Fibroblast of lung (primary cell): ENCODE results near the gene THBS4. TPM values are rescaled to one million over a fixed set of nuclear protein-coding genes. Genes with fewer than 3 reads are reported as not detected.

Source experiments
- DNase-seq, 2 donors: peaks; one replicate each; pipeline versions ENCODE4 v3.0.0 to v3.0.0-alpha.2; 2010; ENCODE audit warnings: low read depth in 2 of 2
- H2AFZ ChIP-seq: 2 replicates; pipeline ENCODE4 v1.5.1; 2012; ENCODE audit warnings: low read length, control low read depth, inconsistent platforms
- H3K27ac ChIP-seq: 2 replicates; pipeline ENCODE4 v1.5.1; 2011; ENCODE audit warnings: low read length, control low read depth; ENCODE audit not compliant: insufficient read depth
- H3K27me3 ChIP-seq: 2 replicates; pipeline ENCODE4 v1.5.1; 2011; ENCODE audit warnings: mild to moderate bottlenecking, low read length; ENCODE audit not compliant: control insufficient read depth, insufficient read depth
- H3K36me3 ChIP-seq: 2 replicates; pipeline ENCODE4 v1.5.1; 2011; ENCODE audit warnings: low read length; ENCODE audit not compliant: control insufficient read depth, insufficient read depth
- H3K4me1 ChIP-seq: 2 replicates; pipeline ENCODE4 v1.5.1; 2011; ENCODE audit warnings: low read length; ENCODE audit not compliant: control insufficient read depth, insufficient read depth; ENCODE audit errors: extremely low read depth
- H3K4me2 ChIP-seq: 2 replicates; pipeline ENCODE4 v1.5.1; 2011; ENCODE audit warnings: low read length, control low read depth; ENCODE audit not compliant: insufficient read depth; ENCODE audit errors: extremely low read depth
- H3K4me3 ChIP-seq, 4 experiments: fragments of 200-600 bp in 1 of 4; sonication (generic) in 1 of 4; replicated peaks in 1 of 4; 2 replicates each; pipeline ENCODE4 v1.5.1; 2011 to 2016; ENCODE audit warnings: low read length in 4 of 4, low read depth in 3 of 4, mild to moderate bottlenecking in 3 of 4, control low read depth in 2 of 4, inconsistent platforms in 1 of 4, mixed read lengths in 1 of 4; ENCODE audit not compliant: insufficient read depth in 1 of 4; ENCODE audit errors: control extremely low read depth in 1 of 4
- H3K79me2 ChIP-seq: 2 replicates; pipeline ENCODE4 v1.5.1; 2012; ENCODE audit warnings: mild to moderate bottlenecking, low read length, inconsistent platforms; ENCODE audit not compliant: control insufficient read depth, insufficient read depth
- H3K9ac ChIP-seq: 2 replicates; pipeline ENCODE4 v1.5.1; 2011; ENCODE audit warnings: mild to moderate bottlenecking, low read length, control low read depth; ENCODE audit not compliant: insufficient read depth
- H3K9me3 ChIP-seq: 2 replicates; pipeline ENCODE4 v1.5.1; 2012; ENCODE audit warnings: low read depth, low read length; ENCODE audit not compliant: control insufficient read depth, insufficient read depth
- H4K20me1 ChIP-seq: 2 replicates; pipeline ENCODE4 v1.5.1; 2011; ENCODE audit warnings: low read length; ENCODE audit not compliant: control insufficient read depth, insufficient read depth; ENCODE audit errors: extremely low read depth
- EZH2 ChIP-seq: IDR thresholded peaks from 2 replicates; pipeline ENCODE4 v1.5.1; 2012; ENCODE audit warnings: low read length, control low read depth, mild to moderate bottlenecking; ENCODE audit errors: missing control alignments
- polyA plus RNA-seq, 2 donors: library from polyadenylated mRNA; depleted of rRNA in 1 of 2; stranded (reverse) in 1 of 2; unstranded in 1 of 2; fragments of >200 nt; gene quantifications; 2 replicates each; pipeline ENCODE4 v1.2.1, GENCODE V29; 2011 to 2012; ENCODE audit warnings: missing spikeins in 1 of 2
- total RNA-seq: library from RNA; depleted of rRNA; stranded (reverse); fragments of >200 nt; gene quantifications from 2 replicates; pipeline ENCODE4 v1.2.1, GENCODE V29; 2014
- TF ChIP-seq, protein P1 (sequence below), 2 donors: IDR thresholded peaks in 1 of 2; conservative IDR thresholded peaks in 1 of 2; 1 replicate in 1 of 2; 2 replicates in 1 of 2; pipeline ENCODE4 v1.5.1; 2011 to 2012; ENCODE audit warnings: low read length in 2 of 2, control low read depth in 1 of 2, inconsistent platforms in 1 of 2, low read depth in 1 of 2, mild to moderate bottlenecking in 1 of 2

Gene THBS4
- total and polyA plus RNA-seq, 2 donors (not counting 1 experiment from before 2014, with no cell fraction given), result 0.11 to 1.5 TPM

DNA sequence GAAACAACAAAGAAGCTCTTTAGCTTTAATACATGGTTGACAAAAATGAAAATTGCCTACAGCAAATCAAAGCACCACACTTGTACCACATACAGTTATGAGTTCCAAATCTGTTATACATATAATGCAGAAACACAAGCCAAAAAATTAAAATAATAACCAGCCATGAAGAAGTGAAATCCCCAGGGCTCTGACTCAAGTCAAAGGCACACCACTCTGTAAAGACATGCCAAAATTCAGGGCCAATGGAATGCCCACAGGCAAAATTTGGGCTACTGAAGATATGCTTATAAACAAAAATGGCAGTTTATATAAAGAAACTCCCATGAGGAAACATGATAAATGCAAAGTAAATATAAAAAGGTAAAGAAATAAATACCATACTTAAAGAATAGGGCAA is 29.0 kb downstream of the THBS4 start:
- TF ChIP-seq, protein P1, sequence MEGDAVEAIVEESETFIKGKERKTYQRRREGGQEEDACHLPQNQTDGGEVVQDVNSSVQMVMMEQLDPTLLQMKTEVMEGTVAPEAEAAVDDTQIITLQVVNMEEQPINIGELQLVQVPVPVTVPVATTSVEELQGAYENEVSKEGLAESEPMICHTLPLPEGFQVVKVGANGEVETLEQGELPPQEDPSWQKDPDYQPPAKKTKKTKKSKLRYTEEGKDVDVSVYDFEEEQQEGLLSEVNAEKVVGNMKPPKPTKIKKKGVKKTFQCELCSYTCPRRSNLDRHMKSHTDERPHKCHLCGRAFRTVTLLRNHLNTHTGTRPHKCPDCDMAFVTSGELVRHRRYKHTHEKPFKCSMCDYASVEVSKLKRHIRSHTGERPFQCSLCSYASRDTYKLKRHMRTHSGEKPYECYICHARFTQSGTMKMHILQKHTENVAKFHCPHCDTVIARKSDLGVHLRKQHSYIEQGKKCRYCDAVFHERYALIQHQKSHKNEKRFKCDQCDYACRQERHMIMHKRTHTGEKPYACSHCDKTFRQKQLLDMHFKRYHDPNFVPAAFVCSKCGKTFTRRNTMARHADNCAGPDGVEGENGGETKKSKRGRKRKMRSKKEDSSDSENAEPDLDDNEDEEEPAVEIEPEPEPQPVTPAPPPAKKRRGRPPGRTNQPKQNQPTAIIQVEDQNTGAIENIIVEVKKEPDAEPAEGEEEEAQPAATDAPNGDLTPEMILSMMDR (conservative IDR thresholded peaks at IDR 0.05 in 1 of 2, IDR thresholded peaks at IDR 0.05 in 1 of 2; ENCODE audit: low read depth in 1 of 2, low read length in 2 of 2), result no peak
- no peak for TF ChIP-seq EZH2
- no peaks in the 10 kb centered on the region for H3K27me3 ChIP-seq
- H3K4me1 ChIP-seq, result no peaks in the 10 kb centered on the region
- H3K27ac ChIP-seq, result no peak overlapping the region
- H3K36me3 ChIP-seq, result no peaks in the 10 kb centered on the region
- no peak overlapping the region for H2AFZ ChIP-seq
- H3K9me3 ChIP-seq, result no peaks in the 10 kb centered on the region
- no peaks in the 10 kb centered on the region for H3K79me2 ChIP-seq
- DNase-seq, result no peak
- H3K4me2 ChIP-seq, result no peak overlapping the region
- H3K9ac ChIP-seq, result no peak overlapping the region
- no peak overlapping the region for H3K4me3 ChIP-seq
- H4K20me1 ChIP-seq, result no peaks in the 10 kb centered on the region

DNA sequence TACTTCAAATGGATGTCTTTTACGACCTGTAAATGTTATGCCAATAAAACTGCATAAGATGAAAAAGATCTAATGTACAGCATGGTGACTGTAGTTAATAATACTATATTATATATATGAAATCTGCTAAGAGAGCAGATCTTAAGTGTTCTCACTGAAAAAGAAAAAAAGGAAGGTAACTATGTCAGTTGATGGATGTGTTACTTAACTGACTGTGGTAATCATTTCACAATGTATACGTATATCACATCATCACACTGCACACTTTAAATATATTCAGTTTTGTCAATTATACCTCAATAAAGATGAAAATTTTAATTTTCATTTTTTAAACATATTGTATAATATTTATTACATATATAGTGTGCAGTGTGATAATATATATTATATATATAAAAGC is 31.9 kb downstream of the THBS4 start:
- Histone ChIP-seq H3K79me2 (no peaks in the 10 kb centered on the region), H3K9ac (no peak overlapping the region), H3K4me3 (no peak overlapping the region), H3K4me1 (no peaks in the 10 kb centered on the region), H3K4me2 (no peak overlapping the region), H4K20me1 (no peaks in the 10 kb centered on the region), H3K27me3 (no peaks in the 10 kb centered on the region), H3K9me3 (no peaks in the 10 kb centered on the region), H2AFZ (no peak overlapping the region), H3K27ac (no peak overlapping the region), H3K36me3 (no peaks in the 10 kb centered on the region)
- no peak for DNase-seq
- TF ChIP-seq, protein P1 (conservative IDR thresholded peaks at IDR 0.05 in 1 of 2, IDR thresholded peaks at IDR 0.05 in 1 of 2; ENCODE audit: low read depth in 1 of 2, low read length in 2 of 2), result no peak
- TF ChIP-seq EZH2, result no peak

DNA sequence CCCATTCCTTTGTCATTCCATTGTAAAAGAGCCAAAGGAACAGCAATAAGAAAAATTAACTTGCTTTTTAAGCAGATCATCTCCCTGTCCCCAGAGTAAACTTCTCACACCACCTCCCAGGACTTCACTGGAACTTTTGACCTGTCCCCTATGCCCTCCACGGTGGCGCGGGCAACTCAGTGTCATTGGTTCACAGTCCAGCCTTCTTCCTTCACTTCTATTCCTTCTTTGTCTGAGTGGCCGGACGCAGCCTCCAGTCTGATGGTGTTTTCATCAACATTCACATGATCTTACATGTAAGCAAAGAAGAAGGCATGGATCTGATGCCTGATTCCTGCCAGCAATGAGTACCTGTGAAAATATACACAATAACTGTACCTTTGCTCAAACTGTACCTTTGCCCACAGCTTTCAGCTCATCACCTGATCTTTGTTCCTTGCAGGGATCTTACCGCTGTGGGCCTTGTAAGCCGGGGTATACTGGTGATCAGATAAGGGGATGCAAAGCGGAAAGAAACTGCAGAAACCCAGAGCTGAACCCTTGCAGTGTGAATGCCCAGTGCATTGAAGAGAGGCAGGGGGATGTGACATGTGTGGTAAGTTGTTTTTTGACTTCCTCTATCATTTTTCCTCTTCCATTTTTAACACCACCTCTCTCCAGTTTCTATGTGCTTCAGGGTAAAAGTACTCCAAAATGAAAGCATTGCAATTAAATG is 32.5 kb downstream of the THBS4 start:
- Histone ChIP-seq H3K4me1 (no peaks in the 10 kb centered on the region), H4K20me1 (no peaks in the 10 kb centered on the region), H3K4me2 (no peak overlapping the region), H3K9ac (no peak overlapping the region), H3K79me2 (no peaks in the 10 kb centered on the region), H3K36me3 (no peaks in the 10 kb centered on the region), H3K27me3 (no peaks in the 10 kb centered on the region), H3K9me3 (no peaks in the 10 kb centered on the region), H3K4me3 (no peak overlapping the region), H2AFZ (no peak overlapping the region), H3K27ac (no peak overlapping the region)
- no peak for TF ChIP-seq EZH2
- TF ChIP-seq, protein P1 (conservative IDR thresholded peaks at IDR 0.05 in 1 of 2, IDR thresholded peaks at IDR 0.05 in 1 of 2; ENCODE audit: low read depth in 1 of 2, low read length in 2 of 2), result no peak
- DNase-seq, result no peak
